AG09309 (cell line): ENCODE results near the gene JPH2.

ENCODE experiments used
- DNase-seq: peaks from one replicate; pipeline ENCODE4 v3.0.0-alpha.2; 2010; ENCODE audit warnings: low read depth
- H3K4me3 ChIP-seq: 2 replicates; pipeline ENCODE4 v1.5.1; 2011; ENCODE audit warnings: mild to moderate bottlenecking, low read depth, low read length, moderate library complexity; ENCODE audit not compliant: control insufficient read depth
- CTCF ChIP-seq: IDR thresholded peaks from 2 replicates; pipeline ENCODE4 v1.5.1; 2011; ENCODE audit warnings: mild to moderate bottlenecking, low read depth, low read length, inconsistent platforms; ENCODE audit not compliant: insufficient read depth, control insufficient read depth; ENCODE audit errors: missing control alignments

JPH2 gene

GRCh38 chr20:44212792-44213191, 25.8 kb upstream of the JPH2 start:
- H3K4me3 ChIP-seq = no peak overlapping the region
- no peak for DNase-seq
- no peak for TF ChIP-seq CTCF

GRCh38 chr20:44211177-44212039, 24.4 kb upstream of the JPH2 start:
- no peak for DNase-seq
- peak overlapping the region; percentile 63 for H3K4me3 ChIP-seq
- no peak for TF ChIP-seq CTCF

- no peak for TF ChIP-seq CTCF
- peak within 1 kb of the TSS; percentile 91 for H3K4me3 ChIP-seq
- peak; percentile 84 for DNase-seq
Observed at GRCh38 chr20:44210406-44211176, 23.6 kb upstream of the JPH2 start, which contains the start of gene OSER1. Gene OSER1 (minus strand): TSS chr20:44210771. CDS start chr20:44206957, 3,814 bp downstream.

- DNase-seq = no peak
- no peak for TF ChIP-seq CTCF
- peak overlapping the region; percentile 91 for H3K4me3 ChIP-seq
Observed at GRCh38 chr20:44209686-44210405, 22.9 kb upstream of the JPH2 start.

GRCh38 chr20:44208770-44209169, 21.8 kb upstream of the JPH2 start:
- no peak for TF ChIP-seq CTCF
- DNase-seq = no peak
- peak overlapping the region; percentile 91 for H3K4me3 ChIP-seq

- H3K4me3 ChIP-seq = no peak overlapping the region
- no peak for TF ChIP-seq CTCF
- DNase-seq = no peak
Observed at GRCh38 chr20:44208165-44208564, 21.2 kb upstream of the JPH2 start.
